ENCODE data around the gene RIMBP2.

DNA sequence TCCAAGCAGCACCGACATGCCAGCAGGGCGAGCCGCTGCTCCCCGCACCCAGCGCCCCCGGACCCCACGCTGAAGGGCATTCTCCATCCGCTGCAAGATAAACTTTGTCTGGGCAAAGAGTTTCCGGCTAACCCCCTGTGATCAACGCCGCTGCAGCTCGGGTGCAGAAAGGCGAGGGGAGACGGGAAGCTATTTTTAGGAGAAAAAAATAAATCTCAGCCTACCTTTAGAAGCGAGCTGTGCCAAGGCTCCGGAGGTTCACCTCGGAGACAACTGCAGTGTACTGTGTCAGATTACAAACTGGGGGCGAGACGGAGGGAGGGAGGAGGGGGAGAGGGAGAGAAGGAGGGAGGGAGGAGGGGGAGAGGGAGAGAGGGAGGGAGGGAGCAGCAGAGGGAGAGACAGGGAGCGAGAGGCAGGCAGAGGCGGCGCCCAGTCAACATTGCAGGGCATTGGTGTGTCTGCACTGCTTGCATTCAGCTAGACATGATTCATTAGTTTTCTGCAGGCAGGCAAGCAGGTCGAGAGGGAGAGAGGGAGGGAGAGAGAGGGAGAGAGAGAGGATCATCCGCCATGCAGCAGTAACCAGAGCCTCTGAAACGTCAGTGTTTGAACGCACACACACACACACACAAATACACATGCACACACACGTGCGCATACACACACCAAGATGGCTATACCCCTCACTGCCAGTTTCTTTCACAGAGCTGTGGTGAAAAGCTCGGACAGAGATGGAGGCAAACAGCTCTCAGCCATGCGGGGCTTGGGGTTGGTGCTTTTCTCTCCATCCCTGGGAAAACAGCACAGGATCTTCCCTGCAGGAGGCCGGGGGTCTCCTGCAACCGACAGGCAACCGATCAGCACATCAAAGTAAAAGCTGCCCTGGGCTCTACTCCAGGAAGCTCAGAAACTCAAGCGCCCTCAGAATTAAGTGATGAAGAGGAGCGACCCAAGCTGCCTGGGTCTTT lies at the start of gene RIMBP2:
- TF ChIP-seq, protein P1, sequence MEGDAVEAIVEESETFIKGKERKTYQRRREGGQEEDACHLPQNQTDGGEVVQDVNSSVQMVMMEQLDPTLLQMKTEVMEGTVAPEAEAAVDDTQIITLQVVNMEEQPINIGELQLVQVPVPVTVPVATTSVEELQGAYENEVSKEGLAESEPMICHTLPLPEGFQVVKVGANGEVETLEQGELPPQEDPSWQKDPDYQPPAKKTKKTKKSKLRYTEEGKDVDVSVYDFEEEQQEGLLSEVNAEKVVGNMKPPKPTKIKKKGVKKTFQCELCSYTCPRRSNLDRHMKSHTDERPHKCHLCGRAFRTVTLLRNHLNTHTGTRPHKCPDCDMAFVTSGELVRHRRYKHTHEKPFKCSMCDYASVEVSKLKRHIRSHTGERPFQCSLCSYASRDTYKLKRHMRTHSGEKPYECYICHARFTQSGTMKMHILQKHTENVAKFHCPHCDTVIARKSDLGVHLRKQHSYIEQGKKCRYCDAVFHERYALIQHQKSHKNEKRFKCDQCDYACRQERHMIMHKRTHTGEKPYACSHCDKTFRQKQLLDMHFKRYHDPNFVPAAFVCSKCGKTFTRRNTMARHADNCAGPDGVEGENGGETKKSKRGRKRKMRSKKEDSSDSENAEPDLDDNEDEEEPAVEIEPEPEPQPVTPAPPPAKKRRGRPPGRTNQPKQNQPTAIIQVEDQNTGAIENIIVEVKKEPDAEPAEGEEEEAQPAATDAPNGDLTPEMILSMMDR (IDR thresholded peaks at IDR 0.05; ENCODE audit: low read depth, low read length) = no peak
- no peak for TF ChIP-seq EZH2phosphoT487 (IDR thresholded peaks at IDR 0.05; ENCODE audit: low read depth)

Measured in OCI-LY3 (cell line).